ENCODE measurements around the gene AUTS2.

GRCh38 chr7:70765651-70766050 is 1167.4 kb downstream of the AUTS2 start:
- no peak for TF ChIP-seq POLR2AphosphoS5 (IDR thresholded peaks at IDR 0.05; ENCODE audit: insufficient read depth in 1 of 2, low read depth in 1 of 2)
- TF ChIP-seq CTCF (IDR thresholded peaks at IDR 0.05), result no peak
- no peak for TF ChIP-seq POLR2A (IDR thresholded peaks at IDR 0.05)

Measured in vagina (tissue), 2 donors.